Left lung (tissue), 10 donors: ENCODE measurements around the gene RIOX2. TPM values are rescaled to one million over a fixed set of nuclear protein-coding genes. Genes with fewer than 3 reads are reported as not detected.

Source experiments
- ATAC-seq: fragments of 200-7000 bp; cut with Tn5 transposase; one replicate; pipeline ENCODE4 v1.9.1; 2020; ENCODE audit warnings: moderate library complexity
- DNase-seq, 4 donors: peaks; one replicate each; pipeline ENCODE4 v3.0.0-alpha.2; 2013 to 2020
- H3K27ac ChIP-seq, 2 donors: fragments of 200-600 bp; sonication (generic) in 1 of 2; one replicate each; pipeline versions ENCODE4 v1.5.0 to v1.8.0; 2020 to 2021
- H3K27me3 ChIP-seq, 2 donors: fragments of 200-600 bp; sonication (generic) in 1 of 2; one replicate each; pipeline versions ENCODE4 v1.5.0 to v1.8.0; 2020 to 2021
- H3K36me3 ChIP-seq, 2 donors: fragments of 200-600 bp; sonication (generic) in 1 of 2; one replicate each; pipeline versions ENCODE4 v1.5.0 to v1.8.0; 2020 to 2021
- H3K4me1 ChIP-seq, 2 donors: fragments of 200-600 bp; one replicate each; pipeline ENCODE4 v1.8.0; 2021
- H3K4me3 ChIP-seq, 2 donors: fragments of 200-600 bp; sonication (generic) in 1 of 2; one replicate each; pipeline versions ENCODE4 v1.5.0 to v1.8.0; 2020 to 2021; ENCODE audit warnings: mild to moderate bottlenecking in 1 of 2
- H3K9me3 ChIP-seq, 2 donors: fragments of 200-600 bp; sonication (generic) in 1 of 2; one replicate each; pipeline versions ENCODE4 v1.5.0 to v1.8.0; 2020 to 2021
- intact Hi-C, 2 donors: fragments of 100-400 bp; cut with DNase I; formaldehyde crosslinking; loops; one replicate each; pipeline versions ENCODE4 v1.11.2 to v1.14.2; 2022
- polyA plus RNA-seq, 6 donors: library from polyadenylated mRNA; unstranded; fragments of 120-200 nt; gene quantifications; one replicate each; pipeline ENCODE4 v1.2.1, GENCODE V29; 2013; ENCODE audit not compliant: insufficient read length in 6 of 6
- total RNA-seq, 2 donors: library from RNA; stranded (reverse); fragmentation: NEBNext Ultra II Directional; extraction: Animal tissue kit (Norgen Biotek cat#: 25700); gene quantifications; one replicate each; pipeline ENCODE4 v1.2.1, GENCODE V29; 2021
- TF ChIP-seq, protein P1 (sequence below), 2 donors: fragments of 200-600 bp; sonication (generic) in 1 of 2; IDR thresholded peaks; one replicate each; pipeline versions ENCODE4 v1.5.0 to v1.8.0; 2021; ENCODE audit warnings: antibody characterized with exemption in 2 of 2
- donor health status: DM: no; HTN: yes; CAD: no.
- donor health status: DM: no; HTN: no; CAD: no.

RIOX2 gene
- total and polyA plus RNA-seq, 8 donors = 16.6 to 44.3 (median 35.7) TPM

DNA sequence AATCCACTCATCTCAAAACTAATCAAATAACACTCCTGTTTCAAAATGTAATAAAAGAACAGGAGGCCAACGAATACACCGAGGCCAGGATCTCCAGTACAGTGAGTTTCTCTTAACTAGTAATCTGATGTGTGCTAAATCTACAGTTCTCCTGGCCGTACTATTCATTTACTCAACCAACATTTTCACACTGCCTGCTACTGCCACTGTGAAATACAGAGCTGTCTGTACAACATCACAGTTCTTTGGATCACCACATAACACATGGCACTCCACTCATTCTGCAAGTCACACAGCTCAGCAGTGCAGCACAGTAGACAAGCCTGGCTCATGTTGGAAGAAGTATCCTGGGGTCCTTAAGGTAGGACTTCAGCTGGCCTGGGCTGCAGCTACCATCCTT lies 21.9 kb downstream of the RIOX2 start:
- Histone ChIP-seq H3K27ac (no peak overlapping the region), H3K9me3 (no peaks in the 10 kb centered on the region), H3K36me3 (peaks cover 0 to 80% of the 10 kb centered on the region in 2 donors), H3K4me3 (no peak overlapping the region), H3K27me3 (no peaks in the 10 kb centered on the region), H3K4me1 (peaks cover 0 to 12% of the 10 kb centered on the region in 2 donors)
- TF ChIP-seq, protein P1, sequence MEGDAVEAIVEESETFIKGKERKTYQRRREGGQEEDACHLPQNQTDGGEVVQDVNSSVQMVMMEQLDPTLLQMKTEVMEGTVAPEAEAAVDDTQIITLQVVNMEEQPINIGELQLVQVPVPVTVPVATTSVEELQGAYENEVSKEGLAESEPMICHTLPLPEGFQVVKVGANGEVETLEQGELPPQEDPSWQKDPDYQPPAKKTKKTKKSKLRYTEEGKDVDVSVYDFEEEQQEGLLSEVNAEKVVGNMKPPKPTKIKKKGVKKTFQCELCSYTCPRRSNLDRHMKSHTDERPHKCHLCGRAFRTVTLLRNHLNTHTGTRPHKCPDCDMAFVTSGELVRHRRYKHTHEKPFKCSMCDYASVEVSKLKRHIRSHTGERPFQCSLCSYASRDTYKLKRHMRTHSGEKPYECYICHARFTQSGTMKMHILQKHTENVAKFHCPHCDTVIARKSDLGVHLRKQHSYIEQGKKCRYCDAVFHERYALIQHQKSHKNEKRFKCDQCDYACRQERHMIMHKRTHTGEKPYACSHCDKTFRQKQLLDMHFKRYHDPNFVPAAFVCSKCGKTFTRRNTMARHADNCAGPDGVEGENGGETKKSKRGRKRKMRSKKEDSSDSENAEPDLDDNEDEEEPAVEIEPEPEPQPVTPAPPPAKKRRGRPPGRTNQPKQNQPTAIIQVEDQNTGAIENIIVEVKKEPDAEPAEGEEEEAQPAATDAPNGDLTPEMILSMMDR (IDR thresholded peaks at IDR 0.05) = no peak
- no peak for DNase-seq
- intact Hi-C loops = no loop called here
- ATAC-seq = no peak

DNA sequence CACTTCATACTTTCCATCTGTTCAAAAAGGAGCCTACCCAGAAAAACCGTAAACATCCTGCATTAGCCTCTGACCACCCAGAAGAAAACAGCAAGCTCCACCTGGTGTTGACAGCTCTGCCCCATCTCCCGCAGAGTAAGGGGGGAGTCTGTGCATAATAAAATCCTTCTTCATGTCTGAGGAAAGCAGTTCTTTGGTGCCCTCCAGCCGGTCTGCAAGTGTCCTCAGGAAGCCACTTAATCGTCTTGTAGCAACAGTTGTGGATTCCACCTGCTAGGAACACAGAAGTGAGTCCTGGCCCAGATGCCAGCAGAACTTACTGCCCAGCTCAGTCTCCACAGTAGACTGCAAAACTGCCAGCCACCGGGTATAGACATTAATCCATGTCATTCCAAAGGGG lies 22.5 kb downstream of the RIOX2 start:
- intact Hi-C loops = no loop called here
- peaks cover 0 to 12% of the 10 kb centered on the region in 2 donors for H3K4me1 ChIP-seq
- H3K4me3 ChIP-seq = no peak overlapping the region
- DNase-seq (no peak), ATAC-seq (no peak)
- no peaks in the 10 kb centered on the region for H3K27me3 ChIP-seq
- no peak overlapping the region for H3K27ac ChIP-seq
- H3K9me3 ChIP-seq = no peaks in the 10 kb centered on the region
- H3K36me3 ChIP-seq = peaks cover 0 to 82% of the 10 kb centered on the region in 2 donors
- TF ChIP-seq, protein P1 (IDR thresholded peaks at IDR 0.05) = no peak

DNA sequence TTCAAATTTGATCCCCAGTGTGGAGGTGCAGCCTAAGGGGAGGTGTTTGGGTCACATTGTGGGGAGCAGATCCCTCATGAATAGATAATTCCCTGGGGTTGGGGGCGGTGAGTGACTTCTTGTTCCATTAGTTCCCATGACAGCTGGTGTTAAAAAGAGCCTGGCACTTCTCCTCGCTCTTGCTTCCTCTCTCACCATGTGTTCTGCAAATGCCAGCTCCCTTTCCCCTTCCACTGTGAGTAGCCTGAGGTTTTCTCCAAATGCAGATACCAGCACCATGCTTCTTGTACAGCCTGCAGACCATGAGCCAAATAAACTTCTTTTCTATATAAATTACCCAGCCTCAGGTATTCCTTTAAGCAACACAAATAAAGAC lies 23.1 kb downstream of the RIOX2 start:
- H3K36me3 ChIP-seq = peaks cover 0 to 82% of the 10 kb centered on the region in 2 donors

DNA sequence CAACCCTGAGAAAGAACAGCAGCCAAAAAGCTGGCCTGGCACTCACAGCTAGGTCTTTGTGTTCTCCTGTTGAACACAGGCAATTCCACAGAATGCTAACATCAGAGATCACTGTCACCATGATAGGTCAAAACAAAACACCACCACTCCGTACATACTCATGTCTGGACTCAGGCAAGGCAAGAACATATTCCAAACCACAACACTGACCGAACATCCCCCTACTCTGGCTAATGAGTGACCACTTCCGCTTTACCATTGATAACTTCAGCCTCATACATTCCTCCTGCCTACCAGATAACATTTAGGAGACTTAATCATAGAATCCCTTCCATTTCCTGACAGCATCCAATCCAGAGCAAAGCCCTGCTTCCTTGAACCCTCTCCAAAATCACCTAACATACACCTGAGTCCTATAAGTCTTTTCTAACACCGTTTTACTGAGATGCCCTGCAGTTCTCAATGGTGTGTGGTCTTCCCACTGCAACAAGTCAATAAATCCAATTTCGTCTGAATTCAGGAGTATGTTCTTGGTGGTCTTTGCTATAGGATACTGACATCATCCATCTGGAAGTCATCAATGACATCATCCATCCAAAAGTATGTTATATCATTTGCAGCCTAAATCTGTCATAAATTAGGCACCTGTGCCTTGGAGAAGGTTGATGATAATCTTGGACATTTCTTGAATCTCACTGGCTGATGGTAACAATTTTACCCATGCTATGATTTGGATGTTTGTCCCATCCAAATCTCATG lies 23.7 kb downstream of the RIOX2 start:
- Histone ChIP-seq H3K27ac (no peak overlapping the region), H3K9me3 (no peaks in the 10 kb centered on the region), H3K27me3 (no peaks in the 10 kb centered on the region), H3K36me3 (peaks cover 0 to 82% of the 10 kb centered on the region in 2 donors), H3K4me3 (no peak overlapping the region), H3K4me1 (peaks cover 0 to 4% of the 10 kb centered on the region in 2 donors)
- DNase-seq (no peak), ATAC-seq (no peak)
- intact Hi-C loops = no loop called here
- TF ChIP-seq, protein P1 (IDR thresholded peaks at IDR 0.05) = no peak

More for the DNA sequence above, 23.1 kb downstream of the RIOX2 start:
- ATAC-seq (no peak), DNase-seq (no peak)
- intact Hi-C loops = no loop called here
- no peaks in the 10 kb centered on the region for H3K27me3 ChIP-seq
- no peak overlapping the region for H3K4me3 ChIP-seq
- TF ChIP-seq, protein P1 (IDR thresholded peaks at IDR 0.05) = no peak
- no peaks in the 10 kb centered on the region for H3K9me3 ChIP-seq
- peaks cover 0 to 5% of the 10 kb centered on the region in 2 donors for H3K4me1 ChIP-seq
- H3K27ac ChIP-seq = no peak overlapping the region

DNA sequence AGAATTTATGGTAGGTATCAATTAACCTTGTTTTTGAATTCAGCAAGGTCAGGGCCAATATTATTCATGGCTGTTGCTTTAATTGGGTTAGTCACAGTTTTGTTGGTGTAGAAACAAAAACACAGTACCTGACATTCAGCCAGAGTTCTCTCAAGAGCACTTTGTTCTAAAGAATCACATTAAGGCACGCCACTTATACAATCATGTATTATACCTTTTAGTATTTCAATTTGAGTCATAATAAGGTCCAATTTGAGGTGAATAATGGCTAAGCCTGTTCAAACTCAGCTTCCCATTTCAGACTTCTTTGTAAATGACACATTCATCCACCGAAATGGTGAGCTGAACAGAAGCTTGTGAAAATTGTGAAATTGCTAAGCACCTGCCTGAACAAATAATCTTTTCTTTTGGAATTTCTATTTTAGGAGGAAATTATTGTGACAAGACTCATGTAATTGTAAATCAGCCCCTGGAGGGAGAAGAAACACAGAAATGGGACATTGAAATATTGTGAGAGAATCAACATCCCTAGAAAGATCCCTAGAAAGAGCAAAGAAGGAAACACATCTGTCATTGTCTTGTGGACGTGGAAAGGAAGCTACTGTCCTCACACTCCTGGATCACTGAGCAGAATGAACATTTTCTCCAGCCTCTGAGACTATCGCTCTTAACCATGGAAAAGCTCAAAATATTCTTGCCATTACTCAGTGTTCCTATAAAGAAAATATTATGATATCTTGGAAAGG lies 29.3 kb downstream of the RIOX2 start:
- ATAC-seq = peak; percentile 65
- peaks cover 0 to 67% of the 10 kb centered on the region in 2 donors for H3K36me3 ChIP-seq
- intact Hi-C loops = no loop called here

More for the DNA sequence above, 29.3 kb downstream of the RIOX2 start:
- DNase-seq = no peak
- Histone ChIP-seq H3K27me3 (no peaks in the 10 kb centered on the region), H3K4me3 (no peak overlapping the region), H3K9me3 (no peaks in the 10 kb centered on the region), H3K4me1 (no peaks in the 10 kb centered on the region), H3K27ac (no peak overlapping the region)
- TF ChIP-seq, protein P1 (IDR thresholded peaks at IDR 0.05) = no peak
